NCI-H2227 (cell line): ENCODE data around the gene DPEP2.

Experiments
- DNase-seq: peaks from one replicate; lab custom pipeline; 2025; ENCODE audit not compliant: unreplicated experiment; lab: John Stamatoyannopoulos, UW

DPEP2 gene

GRCh38 chr16:67959536-67960329 is 39.6 kb downstream of the DPEP2 start:
- no peak for DNase-seq

GRCh38 chr16:67957622-67958021 is 41.7 kb downstream of the DPEP2 start:
- no peak for DNase-seq

- no peak for DNase-seq
These were observed 44.7 kb downstream of the DPEP2 start for GRCh38 chr16:67954421-67955196.

- DNase-seq, result no peak
These were observed 45.5 kb downstream of the DPEP2 start for GRCh38 chr16:67953641-67954375.

GRCh38 chr16:67951485-67951884 is 47.8 kb downstream of the DPEP2 start:
- DNase-seq, result no peak

- no peak for DNase-seq
These were observed 48.9 kb downstream of the DPEP2 start for GRCh38 chr16:67950335-67950843.

- DNase-seq, result no peak
These were observed 49.6 kb downstream of the DPEP2 start for GRCh38 chr16:67949645-67950044.

- no peak for DNase-seq
These were observed 51.3 kb downstream of the DPEP2 start for GRCh38 chr16:67948015-67948414.

GRCh38 chr16:67946966-67947558 is 52.2 kb downstream of the DPEP2 start:
- DNase-seq, result no peak

GRCh38 chr16:67946128-67946569 is 53.1 kb downstream of the DPEP2 start:
- DNase-seq, result no peak

- DNase-seq, result no peak
These were observed 53.8 kb downstream of the DPEP2 start for GRCh38 chr16:67945392-67945933.

GRCh38 chr16:67944690-67945391 is 54.4 kb downstream of the DPEP2 start:
- DNase-seq, result no peak

- no peak for DNase-seq
These were observed 55.4 kb downstream of the DPEP2 start, which contains the start of gene LCAT for GRCh38 chr16:67943619-67944504. Gene LCAT, minus strand, starts transcription at chr16:67944120. Its CDS starts 19 bp downstream, at chr16:67944101.

- DNase-seq, result no peak
These were observed 56.0 kb downstream of the DPEP2 start for GRCh38 chr16:67943256-67943618.

GRCh38 chr16:67942510-67943255 is 56.6 kb downstream of the DPEP2 start:
- DNase-seq, result no peak

GRCh38 chr16:67942200-67942509 is 57.1 kb downstream of the DPEP2 start:
- peak; percentile 23 for DNase-seq

GRCh38 chr16:67941469-67942199 is 57.6 kb downstream of the DPEP2 start:
- no peak for DNase-seq
